Right ventricle myocardium inferior (tissue), 1 donor: Measurements from ENCODE around the gene DPP9. TPM values are rescaled to one million over a fixed set of nuclear protein-coding genes. Genes with fewer than 3 reads are reported as not detected.

Experiments
- ATAC-seq: fragments of 200-7000 bp; cut with Tn5 transposase; one replicate; pipeline ENCODE4 v1.9.1; 2020; ENCODE audit warnings: mild to moderate bottlenecking, moderate library complexity
- DNase-seq: peaks from one replicate; pipeline ENCODE4 v3.0.0; 2021; ENCODE audit errors: missing footprints
- intact Hi-C: fragments of 100-400 bp; cut with DNase I; formaldehyde crosslinking; loops from one replicate; pipeline ENCODE4 v1.11.0; 2022
- total RNA-seq: library from RNA; stranded (reverse); fragmentation: NEBNext Ultra II Directional; extraction: Animal tissue kit (Norgen Biotek cat#: 25700); gene quantifications from one replicate; pipeline ENCODE4 v1.2.1, GENCODE V29; 2021
- donor health status: DM: no; HTN: yes; CAD: no; lungs with severe emphysema.

The DPP9 gene
- total RNA-seq, 1 donor from 2014 or later, result 52.7 TPM

DNA sequence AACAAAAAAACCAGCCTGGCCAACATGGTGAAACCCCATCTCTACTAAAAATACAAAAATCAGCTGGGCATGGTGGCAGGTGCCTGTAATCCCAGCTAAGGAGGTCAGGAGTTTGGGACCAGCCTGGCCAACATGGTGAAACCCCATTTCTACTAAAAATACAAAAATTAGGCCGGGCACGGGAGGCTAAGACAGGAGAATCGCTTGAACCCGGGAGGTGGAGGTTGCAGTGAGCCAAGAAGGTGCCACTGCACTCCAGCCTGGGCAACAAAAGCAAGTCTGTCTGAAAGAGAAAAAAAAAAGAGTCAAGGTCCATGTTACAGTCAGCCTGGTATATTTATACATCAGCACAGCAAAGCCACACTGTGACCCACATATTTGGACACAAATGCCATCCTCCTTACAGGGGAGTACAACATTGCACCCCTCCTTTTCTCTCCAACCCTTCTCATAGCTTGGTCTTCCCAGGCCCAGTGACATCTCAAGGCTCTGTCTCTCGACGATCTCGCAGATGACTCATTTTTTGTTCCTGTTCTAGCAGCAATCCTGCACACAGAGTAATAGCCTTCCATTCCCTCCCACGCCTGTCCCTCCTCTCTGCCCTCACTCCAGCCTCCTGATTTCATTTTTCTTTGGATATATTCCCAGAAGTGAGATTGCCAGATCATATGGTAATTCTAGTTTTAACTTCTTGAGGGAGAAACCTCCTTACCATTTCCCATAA lies 21.0 kb upstream of the DPP9 start:
- DNase-seq, result no peak
- intact Hi-C loops, result no loop called here

DNA sequence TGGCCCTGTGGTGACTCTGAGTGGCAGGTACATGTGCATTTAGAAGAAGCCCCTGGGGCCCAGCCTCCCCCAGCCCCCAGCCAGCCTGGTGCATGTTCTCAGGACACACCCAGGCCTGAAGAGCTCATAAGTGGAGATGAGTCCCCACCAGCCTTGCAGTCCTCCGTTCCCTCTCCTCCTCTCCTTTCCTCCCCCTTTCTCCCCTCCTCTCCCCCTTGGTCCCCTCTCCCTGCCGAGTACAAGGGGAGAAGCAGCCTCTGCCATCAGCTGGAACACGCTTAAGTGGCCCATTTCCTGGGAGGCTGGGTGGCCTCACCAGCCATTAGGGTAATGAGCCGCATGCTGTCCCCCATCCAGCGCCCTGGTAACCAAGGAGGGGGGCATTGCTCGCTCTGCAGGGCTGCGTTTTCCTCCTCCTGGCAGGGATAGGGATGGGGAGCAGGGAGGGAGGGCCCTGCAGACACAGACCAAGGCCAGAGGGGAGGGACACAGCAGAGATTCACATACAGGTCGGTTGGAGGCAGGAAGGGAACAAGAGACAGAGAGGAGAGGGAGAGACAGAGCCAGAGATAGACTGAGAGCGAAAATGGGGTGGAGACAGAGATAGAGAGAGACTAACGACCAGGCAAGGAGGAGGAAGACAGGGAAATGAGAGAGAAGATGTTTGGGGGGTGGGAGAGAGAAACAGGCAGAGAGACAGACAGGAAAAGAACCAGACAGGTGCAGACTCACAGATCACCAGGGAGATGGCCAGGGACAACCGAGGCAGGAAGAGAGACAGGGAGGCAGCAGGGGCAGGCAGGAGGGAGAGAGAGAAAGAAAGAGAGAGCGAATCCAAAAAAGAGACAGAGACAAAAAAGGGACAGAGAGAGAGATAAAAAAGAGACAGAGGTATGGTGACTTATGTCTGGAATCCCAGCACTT lies 19.3 kb upstream of the DPP9 start:
- peak; percentile 45 for DNase-seq
- intact Hi-C loops, result no loop called here

More for the DNA sequence above, 21.0 kb upstream of the DPP9 start:
- ATAC-seq, result peak; percentile 89

DNA sequence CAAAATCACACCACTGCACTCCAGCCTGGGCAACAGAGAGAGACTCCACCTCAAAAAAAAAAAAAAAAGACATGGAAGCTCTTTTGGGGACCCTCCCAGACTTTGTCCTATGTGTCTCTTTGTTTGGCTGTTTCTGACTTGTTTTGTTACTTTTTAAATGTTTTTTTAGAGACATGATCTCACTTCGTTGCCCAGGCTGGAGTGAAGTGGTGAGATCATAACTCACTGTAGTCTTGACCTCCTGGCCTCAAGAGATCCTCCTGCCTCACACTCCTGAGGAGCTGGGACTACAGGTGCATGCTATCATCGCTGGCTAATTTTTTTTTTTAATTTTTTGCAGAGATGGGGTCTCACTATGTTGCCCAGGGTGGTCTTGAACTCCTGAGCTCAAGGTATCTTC lies 16.4 kb upstream of the DPP9 start:
- ATAC-seq (no peak), DNase-seq (no peak)
- intact Hi-C loops, result no loop called here

More for the DNA sequence above, 19.3 kb upstream of the DPP9 start:
- ATAC-seq, result peak; percentile 45

DNA sequence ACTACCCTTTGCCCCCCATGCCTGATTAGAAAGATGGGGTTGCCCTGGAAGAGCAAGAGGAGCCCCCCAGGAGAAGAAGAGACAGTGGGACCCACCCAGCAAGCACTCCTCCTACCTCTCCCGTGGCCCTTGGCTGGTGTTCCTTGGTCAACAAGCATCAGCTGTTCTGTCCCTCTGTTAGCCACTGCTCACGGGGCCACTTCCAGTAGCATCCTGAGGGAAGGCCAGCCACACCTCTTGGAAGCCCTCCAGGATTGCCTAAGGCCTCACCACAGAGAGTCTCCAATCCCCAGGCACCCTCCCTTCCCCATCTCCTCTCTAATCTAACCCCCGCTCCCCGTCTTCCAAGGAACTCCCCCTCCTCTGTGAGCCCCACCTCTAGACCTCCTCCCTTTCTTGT lies 15.1 kb upstream of the DPP9 start:
- ATAC-seq (no peak), DNase-seq (peak; percentile 34)
- intact Hi-C loops, result no loop called here

DNA sequence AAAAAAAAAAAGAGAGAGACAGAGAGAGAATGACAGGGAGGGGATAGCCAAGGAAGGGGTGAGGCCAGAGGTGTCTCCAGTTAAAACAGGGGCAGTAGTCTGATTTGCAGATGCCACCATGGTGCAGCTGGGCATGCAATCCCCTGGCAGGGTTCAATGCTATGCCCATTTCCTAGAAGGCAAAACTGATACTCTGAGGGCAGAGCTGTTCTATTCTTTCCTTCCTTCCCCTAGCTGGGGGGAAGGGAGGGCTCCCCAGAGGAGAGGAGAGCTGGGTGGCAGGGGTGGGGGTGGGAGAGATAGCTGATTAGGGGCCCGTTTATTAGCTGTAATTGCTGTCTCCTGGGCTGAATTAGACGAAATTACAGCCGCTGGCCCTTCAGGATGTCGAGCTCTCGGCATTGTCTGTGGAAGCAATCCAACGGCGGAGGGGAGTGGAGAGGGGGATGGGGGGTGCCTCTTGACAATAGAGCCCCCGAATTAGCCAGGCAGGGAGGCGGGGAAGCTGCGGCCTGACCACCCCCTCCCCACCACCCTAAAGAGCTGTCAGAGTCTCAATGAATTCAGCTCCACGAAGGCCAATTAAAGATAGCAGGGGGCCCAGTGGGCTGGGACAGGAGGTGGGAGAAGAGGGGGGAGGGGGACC lies 14.4 kb upstream of the DPP9 start:
- DNase-seq (peak; percentile 25), ATAC-seq (no peak)
- intact Hi-C loops, result no loop called here

DNA sequence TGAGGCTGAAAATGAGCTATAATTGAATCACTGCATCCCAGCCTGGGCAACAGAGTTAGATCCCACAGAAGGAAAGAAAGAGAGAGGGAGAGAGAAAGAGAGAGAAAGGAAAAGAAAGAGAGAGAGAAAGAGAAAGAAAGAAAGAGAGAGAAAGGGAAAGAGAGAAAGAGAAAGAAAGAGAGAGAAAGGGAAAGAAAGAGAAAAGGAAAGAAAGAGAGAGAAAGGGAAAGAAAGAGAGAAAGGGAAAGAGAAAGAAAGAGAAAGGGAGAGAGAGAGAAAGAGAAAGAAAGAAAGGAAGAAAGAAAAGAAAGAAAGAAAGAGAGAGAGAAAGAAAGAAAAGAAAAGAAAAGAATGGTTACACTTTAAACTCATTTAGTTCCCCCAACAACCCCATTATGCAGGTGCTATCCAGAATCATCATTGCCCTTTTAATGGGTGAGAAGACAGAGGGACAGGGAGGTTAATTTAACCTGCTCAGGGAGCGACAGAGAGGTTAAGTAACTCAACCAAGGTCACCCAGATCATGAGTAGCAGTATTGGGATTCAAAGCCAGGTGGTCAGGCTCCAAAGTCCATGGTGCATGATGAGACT lies 10.2 kb upstream of the DPP9 start:
- ATAC-seq (no peak), DNase-seq (no peak)
- intact Hi-C loops, result no loop called here

DNA sequence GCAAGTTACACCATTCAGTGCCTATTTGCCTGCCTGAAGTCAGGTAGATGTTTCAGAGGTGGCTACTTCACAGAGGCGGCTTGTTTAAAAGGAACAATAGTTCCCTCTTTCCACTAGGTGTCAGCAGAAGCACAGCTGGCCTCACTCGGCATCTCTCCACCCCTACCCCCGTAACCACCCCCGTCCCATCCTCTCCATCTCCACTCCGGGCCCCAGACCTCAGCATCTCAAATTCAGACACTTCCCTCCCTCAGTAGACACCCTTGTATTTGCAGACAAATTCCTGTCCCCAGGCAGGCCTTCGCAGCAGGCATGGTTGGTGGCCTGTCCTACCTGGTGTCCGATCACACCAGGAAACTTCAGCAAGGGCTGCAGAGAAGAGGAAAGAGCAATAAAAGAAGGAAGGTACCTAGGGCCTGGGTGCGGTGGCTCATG lies 9.1 kb upstream of the DPP9 start:
- DNase-seq, result no peak
- intact Hi-C loops, result loop anchor here (1.0 kb wide), 2 partner anchors 59 to 72 kb away; partner anchors contain the start of gene FEM1A

DNA sequence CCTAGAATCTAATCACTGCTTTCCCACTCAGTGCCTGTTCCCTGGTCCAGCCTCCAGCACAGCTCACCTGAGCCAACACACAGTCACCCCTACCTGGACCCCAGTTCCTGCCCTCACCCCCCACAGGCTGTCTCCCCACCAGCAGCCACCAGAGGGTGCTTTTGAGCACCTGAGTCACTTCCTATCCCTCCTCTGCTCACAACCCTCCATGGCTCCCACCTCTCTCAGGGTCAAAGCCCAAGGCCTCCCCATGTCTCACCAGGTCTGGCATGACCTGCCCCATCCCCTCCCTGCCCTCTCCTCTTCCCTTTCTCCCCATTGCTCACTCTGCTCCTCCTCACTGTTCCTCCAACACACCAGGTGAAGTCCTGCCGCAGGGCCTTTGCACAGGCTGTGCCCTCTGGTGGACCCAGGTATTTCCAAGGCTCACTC lies 7.1 kb upstream of the DPP9 start:
- ATAC-seq (no peak), DNase-seq (peak; percentile 66)
- intact Hi-C loops, result no loop called here

More for the DNA sequence above, 9.1 kb upstream of the DPP9 start:
- ATAC-seq, result peak; percentile 85

DNA sequence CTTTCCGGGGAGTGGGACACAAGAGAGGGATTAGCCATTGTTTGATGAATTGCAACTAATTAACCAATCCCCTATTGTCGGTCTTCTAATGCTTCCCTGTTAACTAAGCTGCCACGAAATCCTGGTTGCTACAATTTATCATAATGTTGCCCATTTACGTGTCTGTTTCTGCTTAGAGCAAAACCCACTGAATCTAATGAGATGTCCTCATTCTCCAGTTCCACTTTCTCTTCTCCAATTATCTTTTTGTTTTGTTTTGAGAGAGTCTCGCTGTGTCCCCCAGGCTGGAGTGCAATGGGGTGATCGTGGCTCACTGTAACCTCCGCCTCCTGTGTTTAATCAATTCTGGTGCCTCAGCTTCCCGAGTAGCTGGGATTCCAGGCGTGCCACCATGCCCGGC lies 5.2 kb upstream of the DPP9 start:
- intact Hi-C loops, result no loop called here
- ATAC-seq, result no peak
- no peak for DNase-seq

DNA sequence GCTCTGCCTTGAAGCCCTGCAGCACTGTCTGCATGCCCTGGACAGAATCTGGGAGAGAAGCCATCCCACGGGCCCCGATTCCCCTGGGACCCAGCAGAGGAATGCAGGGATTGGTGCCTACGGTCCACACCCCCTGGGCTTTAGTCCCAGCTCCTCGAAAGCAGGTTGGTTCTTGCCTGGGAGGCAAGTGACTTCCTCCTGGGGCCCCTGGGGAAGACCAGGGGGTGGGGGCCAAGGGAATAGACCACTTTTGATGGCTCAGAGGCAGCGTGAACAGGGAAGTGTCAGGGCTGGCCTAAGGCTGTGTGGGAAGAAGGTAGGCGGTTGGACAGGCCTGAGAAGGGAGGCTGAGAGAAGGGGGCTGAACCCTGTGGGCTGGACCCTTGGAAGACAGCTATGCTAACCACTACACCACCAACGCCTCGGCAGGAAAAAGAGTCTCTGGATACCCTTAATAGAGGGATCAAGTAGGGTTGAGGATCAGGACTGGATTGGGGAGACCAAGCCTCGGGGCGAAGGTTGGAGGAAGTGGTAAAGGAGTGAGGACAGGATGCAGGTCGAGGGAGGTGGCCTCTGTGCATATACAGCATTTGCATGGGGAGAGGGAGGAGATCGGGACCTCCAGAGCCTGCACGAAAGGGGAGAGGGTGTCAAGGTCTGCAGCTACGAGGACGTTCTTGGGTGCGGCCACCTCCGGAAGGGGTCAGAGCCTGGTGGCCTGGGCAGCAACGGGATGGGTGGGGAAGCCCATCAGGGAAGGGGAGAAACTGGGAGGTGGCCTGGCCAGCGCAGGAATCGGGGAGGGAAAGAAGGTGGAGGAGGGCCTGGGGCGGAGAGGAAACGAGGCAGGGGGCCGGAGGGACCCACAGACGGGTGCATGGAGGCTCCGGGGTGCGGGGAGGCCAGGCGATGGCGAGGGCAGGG lies 709 bp downstream of the DPP9 start:
- intact Hi-C loops, result loop anchor here (1.0 to 5.0 kb wide), 2 partner anchors 52 to 76 kb away; no protein-coding TSS in a partner anchor
- ATAC-seq, result no peak
- peak; percentile 40 for DNase-seq

DNA sequence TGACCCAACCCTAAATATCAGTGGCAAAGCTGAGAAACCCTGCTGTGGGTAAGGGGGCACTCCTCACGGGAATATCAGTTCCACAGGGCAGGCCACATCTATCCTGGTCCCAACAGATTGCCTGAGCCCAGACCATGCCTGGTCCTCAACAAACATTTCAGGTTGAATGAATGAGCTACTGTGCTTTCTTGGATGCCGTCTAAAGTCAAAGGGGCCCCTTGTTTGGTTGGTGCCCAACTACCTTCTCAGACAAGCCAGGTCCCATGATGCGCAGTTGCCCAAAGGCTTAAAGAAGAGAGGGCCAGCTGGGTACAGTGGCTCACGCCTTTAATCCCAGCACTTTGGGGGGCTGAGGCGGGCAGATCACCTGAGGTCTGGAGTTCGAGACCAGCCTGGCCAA lies 2.4 kb downstream of the DPP9 start:
- intact Hi-C loops, result loop anchor here (5.0 kb wide), 1 partner anchor 74 kb away; no protein-coding TSS in a partner anchor
- ATAC-seq (no peak), DNase-seq (peak; percentile 4)

DNA sequence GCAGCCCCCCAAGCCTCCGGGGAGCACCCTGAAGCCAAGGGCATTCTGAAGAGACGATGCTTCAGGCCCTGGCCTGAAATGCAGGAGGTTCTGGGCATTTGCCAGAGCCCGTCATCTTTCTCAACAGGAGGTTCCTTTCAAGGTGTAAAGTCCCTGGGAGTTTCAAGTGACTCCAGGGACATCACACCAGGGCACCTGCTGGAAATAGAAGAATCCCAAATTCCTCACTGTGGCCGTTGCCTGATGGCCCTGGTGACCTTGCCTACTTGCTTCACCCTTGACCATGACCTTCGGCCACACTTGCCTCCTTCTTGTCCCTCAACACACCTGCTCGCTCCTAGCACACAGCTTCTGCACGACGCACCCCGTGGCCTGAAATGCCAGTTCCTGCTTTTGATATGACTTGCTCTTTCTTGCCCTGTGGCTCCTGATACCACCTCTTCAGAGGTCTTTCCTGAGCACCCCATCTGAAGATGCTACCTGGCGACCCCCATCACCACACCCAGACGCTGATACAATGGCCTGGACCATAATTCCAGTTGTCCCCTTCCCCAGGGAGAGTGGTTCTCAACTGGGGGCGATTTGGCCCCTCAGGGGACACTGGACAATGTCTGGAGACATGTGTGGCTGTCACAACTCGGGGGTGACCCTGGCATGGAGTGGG lies 3.5 kb downstream of the DPP9 start:
- intact Hi-C loops, result loop anchor here (5.0 kb wide), 1 partner anchor 73 kb away; no protein-coding TSS in a partner anchor
- ATAC-seq, result no peak
- peak; percentile 40 for DNase-seq

DNA sequence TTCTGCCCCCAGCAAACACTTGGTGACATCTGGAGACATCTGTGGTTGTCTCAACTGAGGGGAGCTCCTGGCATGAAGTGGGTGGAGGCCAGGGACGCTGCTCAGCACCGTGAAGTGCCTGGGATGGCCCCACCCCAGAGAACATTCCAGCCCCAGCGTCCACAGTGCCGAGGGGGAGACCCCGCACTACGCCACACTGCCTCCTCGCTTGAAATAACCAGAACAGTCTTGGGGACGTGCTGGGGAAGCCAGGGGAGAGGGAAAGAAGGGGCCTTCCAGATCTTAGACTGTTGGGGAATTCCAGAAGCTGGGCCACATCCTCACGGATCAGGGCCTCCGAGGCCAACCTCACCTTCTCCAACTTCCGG lies 4.2 kb downstream of the DPP9 start:
- intact Hi-C loops, result no loop called here
- DNase-seq, result peak; percentile 34
- no peak for ATAC-seq

DNA sequence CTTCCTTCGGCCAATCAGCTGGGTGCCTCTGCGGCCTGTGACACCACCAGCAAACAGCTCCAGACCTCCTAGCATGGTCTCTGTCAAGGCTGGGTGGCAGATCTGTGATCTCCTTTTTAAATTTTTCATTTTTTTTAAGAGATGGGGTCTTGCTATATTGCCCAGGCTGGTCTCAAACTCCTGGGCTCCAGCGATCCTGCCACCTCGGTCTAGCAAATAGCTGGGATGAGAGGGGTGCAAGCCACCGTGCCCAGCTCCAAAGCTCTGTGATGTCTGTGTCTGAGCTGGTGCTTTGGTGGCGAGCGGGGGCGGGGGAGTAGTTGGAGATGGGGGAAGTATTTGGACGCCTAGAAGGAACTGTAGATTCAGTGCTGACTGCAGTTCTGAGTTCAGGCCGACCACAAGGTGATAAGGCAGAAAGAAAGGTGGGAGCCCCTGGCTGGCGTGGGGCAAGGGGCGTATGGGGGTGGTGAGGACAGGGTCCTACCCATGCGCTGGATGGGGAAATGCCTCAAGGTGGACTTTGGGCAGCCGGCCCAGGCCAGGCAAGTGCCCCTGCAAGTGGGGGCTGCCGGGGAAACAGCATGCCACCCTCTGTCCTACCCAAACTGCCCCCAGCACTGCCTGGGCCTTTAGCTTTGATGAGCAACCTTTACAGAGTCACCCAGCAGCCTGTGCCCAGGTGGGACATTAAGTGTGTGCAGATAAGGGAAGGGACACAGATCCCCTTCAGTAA lies 5.5 kb downstream of the DPP9 start:
- intact Hi-C loops, result no loop called here
- DNase-seq (peak; percentile 34), ATAC-seq (no peak)

DNA sequence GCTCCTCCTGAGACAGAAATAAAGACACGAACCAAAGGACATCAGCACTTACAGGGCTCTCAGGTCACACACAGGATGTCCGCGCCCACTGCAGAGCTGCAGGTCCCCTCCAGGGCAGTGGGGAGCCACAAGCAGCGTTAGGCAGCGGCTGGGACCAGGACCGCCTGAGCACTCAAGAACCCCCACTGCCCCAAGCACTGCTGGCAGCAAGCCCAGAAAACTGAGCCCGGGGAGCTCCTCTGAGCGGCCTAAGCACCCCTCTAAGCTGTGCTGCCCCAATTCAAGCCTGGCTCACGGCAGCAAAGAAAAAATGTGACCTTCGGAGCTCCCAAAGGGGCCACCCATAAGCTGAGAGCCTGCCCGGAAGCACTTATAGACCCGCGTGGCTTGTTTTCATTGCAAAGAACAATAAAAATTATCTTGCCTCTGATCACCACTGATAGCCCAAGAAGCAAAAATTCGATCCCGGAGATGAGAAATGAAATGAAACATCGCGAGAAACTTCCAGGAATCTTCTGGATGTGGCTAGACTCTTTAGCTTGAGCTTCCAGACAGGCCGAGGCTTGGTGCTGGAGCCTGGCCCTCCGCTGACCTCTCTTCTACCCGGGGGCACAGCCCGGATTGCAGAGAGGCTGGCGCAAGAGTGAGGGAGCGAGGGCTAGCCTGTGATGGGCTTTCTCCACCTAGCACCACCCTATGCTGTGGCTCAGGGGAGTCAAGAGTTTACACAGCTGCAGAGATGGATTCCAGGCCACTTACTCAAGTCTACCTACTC lies 6.3 kb downstream of the DPP9 start:
- no peak for ATAC-seq
- intact Hi-C loops, result no loop called here
- peak; percentile 32 for DNase-seq
